HCT116 (cell line): ENCODE data around the gene RPL10A. TPM values are rescaled to one million over a fixed set of nuclear protein-coding genes. Genes with fewer than 3 reads are reported as not detected.

Source experiments
- ATAC-seq: fragments of 200-7000 bp; cut with Tn5 transposase; 2 replicates; pipeline ENCODE4 v1.9.1; 2020; ENCODE audit warnings: mild to moderate bottlenecking, moderate library complexity
- BruUV-seq: library from RNA; stranded (reverse); fragments of 400-500 nt; replicated peaks from 2 replicates; lab custom pipeline; 2021; lab: Mats Ljungman, UMichigan
- CTCF ChIA-PET: fragments of 300-600 bp; sonication (Branson Sonifier 250); formaldehyde crosslinking; loops from one replicate; lab custom pipeline; 2021; ENCODE audit warnings: antibody characterized with exemption; lab: Charles Lee
- POLR2A ChIA-PET: fragments of 300-600, 350-600 bp; sonication (Branson Sonifier 250); formaldehyde crosslinking; loops from one replicate; lab custom pipeline; 2021; ENCODE audit warnings: antibody characterized with exemption; lab: Charles Lee
- RAD21 ChIA-PET, 2 experiments: fragments of 300-600 bp; sonication (Branson Sonifier 250); formaldehyde crosslinking; loops; one replicate each; lab custom pipeline; 2023; ENCODE audit warnings: low total read pairs in 2 of 2; ENCODE audit not compliant: uncharacterized antibody in 2 of 2, unreplicated experiment in 2 of 2, low non-redundant PET in 1 of 2; lab: Charles Lee
- DNase-seq: peaks from one replicate; pipeline ENCODE4 v3.0.0-alpha.2; 2010; ENCODE audit warnings: low read depth, low spot score
- H2AFZ ChIP-seq: fragments of 200-600 bp; shearing (Covaris generic), sonication (generic); 2 replicates; pipeline ENCODE4 v1.6.1; 2017; ENCODE audit warnings: low read depth, mixed run types, mixed read lengths, antibody characterized with exemption, low read length; ENCODE audit not compliant: poor library complexity, severe bottlenecking
- H3K27ac ChIP-seq: 2 replicates; pipeline ENCODE4 v1.5.1; 2012; ENCODE audit warnings: low read depth, low read length
- H3K27me3 ChIP-seq: fragments of 200-600 bp; sonication (generic); 2 replicates; pipeline ENCODE4 v1.6.1; 2016; ENCODE audit warnings: mixed run types, low read length, mixed read lengths; ENCODE audit not compliant: insufficient read depth
- H3K36me3 ChIP-seq, 2 experiments: fragments of 200-500 bp in 1 of 2; fragments of 200-600 bp in 1 of 2; sonication (Bioruptor generic) in 1 of 2; sonication (generic) in 1 of 2; 2 replicates each; pipeline versions ENCODE4 v1.5.1 to v1.6.1; 2014 to 2016; ENCODE audit warnings: low read length in 2 of 2, inconsistent platforms in 1 of 2, mixed read lengths in 1 of 2, mixed run types in 1 of 2; ENCODE audit not compliant: insufficient read depth in 2 of 2, control insufficient read depth in 1 of 2
- H3K4me1 ChIP-seq, 2 experiments: fragments of 200-600 bp in 1 of 2; sonication (generic) in 1 of 2; 2 replicates each; pipeline versions ENCODE4 v1.5.1 to v1.6.1; 2012 to 2017; ENCODE audit warnings: low read length in 2 of 2, inconsistent platforms in 1 of 2, mild to moderate bottlenecking in 1 of 2, mixed read lengths in 1 of 2, mixed run types in 1 of 2, moderate library complexity in 1 of 2; ENCODE audit not compliant: insufficient read depth in 2 of 2, control insufficient read depth in 1 of 2
- H3K4me2 ChIP-seq: fragments of 200-600 bp; sonication (generic); 2 replicates; pipeline ENCODE4 v1.6.1; 2017; ENCODE audit warnings: mixed run types, low read length, mixed read lengths
- H3K4me3 ChIP-seq, 2 experiments: fragments of 200-600 bp in 1 of 2; sonication (generic) in 1 of 2; replicated peaks in 1 of 2; 2 replicates each; pipeline ENCODE4 v1.5.1; 2011 to 2016; ENCODE audit warnings: low read length in 2 of 2, control low read depth in 1 of 2, low read depth in 1 of 2, mild to moderate bottlenecking in 1 of 2, mixed read lengths in 1 of 2, mixed run types in 1 of 2
- H3K79me2 ChIP-seq: fragments of 200-600 bp; sonication (generic); 2 replicates; pipeline ENCODE4 v1.6.1; 2017; ENCODE audit warnings: mild to moderate bottlenecking, mixed run types, low read length, moderate library complexity, mixed read lengths; ENCODE audit not compliant: insufficient read depth
- H3K9ac ChIP-seq: fragments of 200-600 bp; sonication (generic); 2 replicates; pipeline ENCODE4 v1.6.1; 2016; ENCODE audit warnings: low read length, mixed read lengths
- H3K9me2 ChIP-seq: fragments of 200-600 bp; sonication (generic), shearing (Covaris generic); 2 replicates; pipeline ENCODE4 v1.6.1; 2017; ENCODE audit warnings: mixed run types, mild to moderate bottlenecking, moderate library complexity; ENCODE audit not compliant: insufficient read depth
- H3K9me3 ChIP-seq, 2 experiments: fragments of 200-500 bp in 1 of 2; fragments of 200-600 bp in 1 of 2; sonication (Bioruptor generic) in 1 of 2; sonication (generic) in 1 of 2; 2 replicates each; pipeline ENCODE4 v1.6.1; 2014 to 2017; ENCODE audit warnings: low read length in 2 of 2, mixed read lengths in 2 of 2, inconsistent platforms in 1 of 2, low read depth in 1 of 2, mild to moderate bottlenecking in 1 of 2, mixed run types in 1 of 2, moderate library complexity in 1 of 2; ENCODE audit not compliant: control insufficient read depth in 1 of 2, insufficient read depth in 1 of 2
- H4K20me1 ChIP-seq: fragments of 200-600 bp; sonication (generic), shearing (Covaris generic); 2 replicates; pipeline ENCODE4 v1.6.1; 2017; ENCODE audit warnings: mixed run types, mild to moderate bottlenecking, moderate library complexity; ENCODE audit not compliant: insufficient read depth
- CBX3 ChIP-seq: IDR thresholded peaks from 2 replicates; pipeline ENCODE4 v1.6.1; 2012; ENCODE audit warnings: low read depth
- CEBPB ChIP-seq: IDR thresholded peaks from 2 replicates; pipeline ENCODE4 v1.6.1; 2012; ENCODE audit warnings: low read depth
- EGR1 ChIP-seq: IDR thresholded peaks from 2 replicates; pipeline ENCODE4 v1.6.1; 2012; ENCODE audit warnings: low read depth
- ELF1 ChIP-seq: IDR thresholded peaks from 2 replicates; pipeline ENCODE4 v1.6.1; 2012; ENCODE audit warnings: low read depth, borderline replicate concordance
- EZH2 ChIP-seq: fragments of 200-600 bp; sonication (generic); IDR thresholded peaks from 2 replicates; pipeline ENCODE4 v1.6.1; 2017; ENCODE audit warnings: antibody characterized with exemption, mixed run types
- EZH2phosphoT487 ChIP-seq: fragments of 200-600 bp; IDR thresholded peaks from 2 replicates; pipeline ENCODE4 v1.6.1; 2018; ENCODE audit warnings: antibody characterized with exemption, borderline replicate concordance
- FOSL1 ChIP-seq: IDR thresholded peaks from 2 replicates; pipeline ENCODE4 v1.6.1; 2012; ENCODE audit warnings: low read depth
- JUND ChIP-seq: IDR thresholded peaks from 2 replicates; pipeline ENCODE4 v1.6.1; 2012
- RAD21 ChIP-seq: IDR thresholded peaks from 2 replicates; pipeline ENCODE4 v1.6.1; 2012; ENCODE audit warnings: low read depth, mild to moderate bottlenecking
- SIN3A ChIP-seq: IDR thresholded peaks from 2 replicates; pipeline ENCODE4 v1.6.1; 2012; ENCODE audit warnings: low read depth
- SP1 ChIP-seq: IDR thresholded peaks from 2 replicates; pipeline ENCODE4 v1.6.1; 2012; ENCODE audit warnings: low read depth
- SRF ChIP-seq: IDR thresholded peaks from 2 replicates; pipeline ENCODE4 v1.6.1; 2012; ENCODE audit warnings: low read depth
- TCF7L2 ChIP-seq: IDR thresholded peaks from 2 replicates; pipeline ENCODE4 v1.7.0; 2011; ENCODE audit warnings: borderline replicate concordance, inconsistent platforms; ENCODE audit not compliant: insufficient read depth, insufficient read length; ENCODE audit errors: extremely low read depth
- YY1 ChIP-seq: IDR thresholded peaks from 2 replicates; pipeline ENCODE4 v1.6.1; 2011; ENCODE audit warnings: low read length, low read depth, moderate library complexity, mild to moderate bottlenecking; ENCODE audit not compliant: insufficient replicate concordance; ENCODE audit errors: extremely low read depth
- ZFX ChIP-seq: fragments of 450-650 bp; IDR thresholded peaks from 2 replicates; pipeline ENCODE4 v1.6.1; 2017
- intact Hi-C: fragments of 100-400 bp; cut with micrococcal nuclease; formaldehyde crosslinking; loops from 2 replicates; pipeline ENCODE4 v1.10.0; 2022
- total RNA-seq: library from RNA; stranded (reverse); gene quantifications from one replicate; pipeline ENCODE4 v1.2.1, GENCODE V29; 2021; ENCODE audit not compliant: unreplicated experiment
- TF ChIP-seq, protein P1 (sequence below): IDR thresholded peaks from 2 replicates; pipeline ENCODE4 v1.6.1; 2012
- TF ChIP-seq, protein P2 (sequence below): IDR thresholded peaks from 2 replicates; pipeline ENCODE4 v1.6.1; 2012; ENCODE audit warnings: low read depth
- TF ChIP-seq, protein P3 (sequence below), 3 experiments: fragments of 200-600 bp in 1 of 3; sonication (generic) in 1 of 3; IDR thresholded peaks in 2 of 3; conservative IDR thresholded peaks in 1 of 3; 2 replicates each; pipeline ENCODE4 v1.5.1; 2012 to 2017; ENCODE audit warnings: low read depth in 2 of 3, low read length in 2 of 3, antibody characterized with exemption in 1 of 3, borderline replicate concordance in 1 of 3, control low read depth in 1 of 3, mild to moderate bottlenecking in 1 of 3, mixed read lengths in 1 of 3, mixed run types in 1 of 3, moderate library complexity in 1 of 3; ENCODE audit not compliant: insufficient read depth in 1 of 3
- TF ChIP-seq, protein P4 (sequence below): IDR thresholded peaks from 2 replicates; pipeline ENCODE4 v1.6.1; 2011; ENCODE audit warnings: mild to moderate bottlenecking, low read length, moderate library complexity; ENCODE audit not compliant: insufficient replicate concordance; ENCODE audit errors: extremely low read depth

Gene RPL10A
- total RNA-seq, 1 experiment from 2014 or later: 1,981 TPM

DNA sequence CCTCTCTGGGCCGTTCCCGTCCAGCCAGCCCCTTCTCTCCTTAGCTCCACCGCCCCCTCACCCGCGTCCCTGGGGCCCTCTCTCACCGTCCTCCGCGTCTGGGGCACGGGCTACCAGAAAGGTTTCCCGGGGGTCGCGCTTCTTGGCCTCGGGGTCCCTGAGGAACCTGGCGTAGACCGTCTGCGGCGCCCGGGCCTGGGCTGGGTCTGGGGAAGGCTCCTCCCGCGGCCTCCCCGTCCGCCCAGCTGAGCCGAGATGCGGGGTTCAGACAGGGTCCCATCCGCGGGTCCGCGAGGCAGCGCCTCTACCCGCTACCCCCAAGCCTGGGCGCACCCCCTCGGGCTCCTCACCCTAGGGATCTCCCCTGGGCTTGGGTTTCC is 43.4 kb downstream of the RPL10A start:
- DNase-seq (no peak), ATAC-seq (no peak)
- TF ChIP-seq CBX3 (no peak), TCF7L2 (no peak), FOSL1 (no peak), RAD21 (no peak), ZFX (no peak), EZH2 (no peak), ELF1 (no peak), EZH2phosphoT487 (no peak), SP1 (no peak), EGR1 (no peak), SRF (no peak), JUND (no peak), YY1 (no peak), CEBPB (no peak), SIN3A (no peak)
- TF ChIP-seq, protein P1, sequence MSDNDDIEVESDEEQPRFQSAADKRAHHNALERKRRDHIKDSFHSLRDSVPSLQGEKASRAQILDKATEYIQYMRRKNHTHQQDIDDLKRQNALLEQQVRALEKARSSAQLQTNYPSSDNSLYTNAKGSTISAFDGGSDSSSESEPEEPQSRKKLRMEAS: no peak
- TF ChIP-seq, protein P2, sequence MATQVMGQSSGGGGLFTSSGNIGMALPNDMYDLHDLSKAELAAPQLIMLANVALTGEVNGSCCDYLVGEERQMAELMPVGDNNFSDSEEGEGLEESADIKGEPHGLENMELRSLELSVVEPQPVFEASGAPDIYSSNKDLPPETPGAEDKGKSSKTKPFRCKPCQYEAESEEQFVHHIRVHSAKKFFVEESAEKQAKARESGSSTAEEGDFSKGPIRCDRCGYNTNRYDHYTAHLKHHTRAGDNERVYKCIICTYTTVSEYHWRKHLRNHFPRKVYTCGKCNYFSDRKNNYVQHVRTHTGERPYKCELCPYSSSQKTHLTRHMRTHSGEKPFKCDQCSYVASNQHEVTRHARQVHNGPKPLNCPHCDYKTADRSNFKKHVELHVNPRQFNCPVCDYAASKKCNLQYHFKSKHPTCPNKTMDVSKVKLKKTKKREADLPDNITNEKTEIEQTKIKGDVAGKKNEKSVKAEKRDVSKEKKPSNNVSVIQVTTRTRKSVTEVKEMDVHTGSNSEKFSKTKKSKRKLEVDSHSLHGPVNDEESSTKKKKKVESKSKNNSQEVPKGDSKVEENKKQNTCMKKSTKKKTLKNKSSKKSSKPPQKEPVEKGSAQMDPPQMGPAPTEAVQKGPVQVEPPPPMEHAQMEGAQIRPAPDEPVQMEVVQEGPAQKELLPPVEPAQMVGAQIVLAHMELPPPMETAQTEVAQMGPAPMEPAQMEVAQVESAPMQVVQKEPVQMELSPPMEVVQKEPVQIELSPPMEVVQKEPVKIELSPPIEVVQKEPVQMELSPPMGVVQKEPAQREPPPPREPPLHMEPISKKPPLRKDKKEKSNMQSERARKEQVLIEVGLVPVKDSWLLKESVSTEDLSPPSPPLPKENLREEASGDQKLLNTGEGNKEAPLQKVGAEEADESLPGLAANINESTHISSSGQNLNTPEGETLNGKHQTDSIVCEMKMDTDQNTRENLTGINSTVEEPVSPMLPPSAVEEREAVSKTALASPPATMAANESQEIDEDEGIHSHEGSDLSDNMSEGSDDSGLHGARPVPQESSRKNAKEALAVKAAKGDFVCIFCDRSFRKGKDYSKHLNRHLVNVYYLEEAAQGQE: no peak
- TF ChIP-seq, protein P3, sequence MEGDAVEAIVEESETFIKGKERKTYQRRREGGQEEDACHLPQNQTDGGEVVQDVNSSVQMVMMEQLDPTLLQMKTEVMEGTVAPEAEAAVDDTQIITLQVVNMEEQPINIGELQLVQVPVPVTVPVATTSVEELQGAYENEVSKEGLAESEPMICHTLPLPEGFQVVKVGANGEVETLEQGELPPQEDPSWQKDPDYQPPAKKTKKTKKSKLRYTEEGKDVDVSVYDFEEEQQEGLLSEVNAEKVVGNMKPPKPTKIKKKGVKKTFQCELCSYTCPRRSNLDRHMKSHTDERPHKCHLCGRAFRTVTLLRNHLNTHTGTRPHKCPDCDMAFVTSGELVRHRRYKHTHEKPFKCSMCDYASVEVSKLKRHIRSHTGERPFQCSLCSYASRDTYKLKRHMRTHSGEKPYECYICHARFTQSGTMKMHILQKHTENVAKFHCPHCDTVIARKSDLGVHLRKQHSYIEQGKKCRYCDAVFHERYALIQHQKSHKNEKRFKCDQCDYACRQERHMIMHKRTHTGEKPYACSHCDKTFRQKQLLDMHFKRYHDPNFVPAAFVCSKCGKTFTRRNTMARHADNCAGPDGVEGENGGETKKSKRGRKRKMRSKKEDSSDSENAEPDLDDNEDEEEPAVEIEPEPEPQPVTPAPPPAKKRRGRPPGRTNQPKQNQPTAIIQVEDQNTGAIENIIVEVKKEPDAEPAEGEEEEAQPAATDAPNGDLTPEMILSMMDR (IDR thresholded peaks at IDR 0.05 in 2 of 3, conservative IDR thresholded peaks at IDR 0.05 in 1 of 3; ENCODE audit: borderline replicate concordance in 1 of 3, insufficient read depth in 1 of 3, low read depth in 2 of 3, low read length in 2 of 3): no peak
- TF ChIP-seq, protein P4, sequence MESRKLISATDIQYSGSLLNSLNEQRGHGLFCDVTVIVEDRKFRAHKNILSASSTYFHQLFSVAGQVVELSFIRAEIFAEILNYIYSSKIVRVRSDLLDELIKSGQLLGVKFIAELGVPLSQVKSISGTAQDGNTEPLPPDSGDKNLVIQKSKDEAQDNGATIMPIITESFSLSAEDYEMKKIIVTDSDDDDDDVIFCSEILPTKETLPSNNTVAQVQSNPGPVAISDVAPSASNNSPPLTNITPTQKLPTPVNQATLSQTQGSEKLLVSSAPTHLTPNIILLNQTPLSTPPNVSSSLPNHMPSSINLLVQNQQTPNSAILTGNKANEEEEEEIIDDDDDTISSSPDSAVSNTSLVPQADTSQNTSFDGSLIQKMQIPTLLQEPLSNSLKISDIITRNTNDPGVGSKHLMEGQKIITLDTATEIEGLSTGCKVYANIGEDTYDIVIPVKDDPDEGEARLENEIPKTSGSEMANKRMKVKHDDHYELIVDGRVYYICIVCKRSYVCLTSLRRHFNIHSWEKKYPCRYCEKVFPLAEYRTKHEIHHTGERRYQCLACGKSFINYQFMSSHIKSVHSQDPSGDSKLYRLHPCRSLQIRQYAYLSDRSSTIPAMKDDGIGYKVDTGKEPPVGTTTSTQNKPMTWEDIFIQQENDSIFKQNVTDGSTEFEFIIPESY: no peak
- no peaks in the 10 kb centered on the region for H3K9me3 ChIP-seq
- no peaks in the 10 kb centered on the region for H3K27me3 ChIP-seq
- H3K9ac ChIP-seq: no peak overlapping the region
- ChIA-PET RAD21 (no interaction called here), CTCF (no interaction called here), POLR2A (no interaction called here)
- intact Hi-C loops: no loop called here
- no peaks in the 10 kb centered on the region for H4K20me1 ChIP-seq
- H3K4me3 ChIP-seq: no peak overlapping the region
- H3K9me2 ChIP-seq: no peaks in the 10 kb centered on the region
- no peaks in the 10 kb centered on the region for H3K4me1 ChIP-seq
- no peaks in the 10 kb centered on the region for H3K36me3 ChIP-seq
- no peak overlapping the region for H3K4me2 ChIP-seq
- H2AFZ ChIP-seq: no peak overlapping the region
- H3K27ac ChIP-seq: no peak overlapping the region
- BruUV-seq: no TSS peak
- H3K79me2 ChIP-seq: no peaks in the 10 kb centered on the region
